B cell (primary cell): ENCODE results near the gene SCAND1. TPM values are rescaled to one million over a fixed set of nuclear protein-coding genes. Genes with fewer than 3 reads are reported as not detected.
A peak's percentile ranks its signal among the peaks of the same experiment; 100 is the strongest.

Experiments used
- ATAC-seq: fragments of 200-7000 bp; cut with Tn5 transposase; one replicate; pipeline ENCODE4 v1.10.0; 2021; ENCODE audit warnings: low read depth, mild to moderate bottlenecking, moderate number of reproducible peaks, moderate library complexity
- CTCF ChIA-PET: fragments of 350-600 bp; sonication (Branson Sonifier 250); formaldehyde crosslinking; loops from one replicate; lab custom pipeline; 2021; ENCODE audit warnings: antibody characterized with exemption, inconsistent platforms; lab: Charles Lee
- POLR2A ChIA-PET: fragments of 350-600 bp; sonication (Branson Sonifier 250); formaldehyde crosslinking; loops from one replicate; lab custom pipeline; 2021; ENCODE audit warnings: antibody characterized with exemption; lab: Charles Lee
- DNase-seq: peaks from one replicate; pipeline ENCODE4 v3.0.0; 2013
- H2AFZ ChIP-seq: 2 replicates; pipeline ENCODE4 v1.6.1; 2012; ENCODE audit warnings: mild to moderate bottlenecking, low read depth, low read length; ENCODE audit not compliant: insufficient read depth, poor library complexity, severe bottlenecking
- H3K27ac ChIP-seq, 2 donors: 1 replicate in 1 of 2; 2 replicates in 1 of 2; pipeline ENCODE4 v1.5.1; 2012 to 2013; ENCODE audit warnings: low read length in 2 of 2, mild to moderate bottlenecking in 2 of 2, moderate library complexity in 1 of 2
- H3K27me3 ChIP-seq, 4 experiments: fragments of 200-600 bp in 1 of 4; sonication (generic) in 1 of 4; replicated peaks in 1 of 4; 1 replicate in 2 of 4; 2 replicates in 2 of 4; pipeline versions ENCODE4 v1.6.1 to v1.7.0; 2013 to 2016; ENCODE audit warnings: low read length in 3 of 4, mild to moderate bottlenecking in 2 of 4, mixed read lengths in 1 of 4, moderate library complexity in 1 of 4; ENCODE audit not compliant: insufficient read depth in 4 of 4, control insufficient read depth in 3 of 4; ENCODE audit errors: control extremely low read depth in 1 of 4
- H3K36me3 ChIP-seq, 2 experiments: replicated peaks in 1 of 2; 1 replicate in 1 of 2; 2 replicates in 1 of 2; pipeline versions ENCODE4 v1.6.1 to v1.7.1; 2013; ENCODE audit warnings: low read length in 1 of 2; ENCODE audit not compliant: insufficient read depth in 2 of 2, control insufficient read depth in 1 of 2; ENCODE audit errors: control extremely low read depth in 1 of 2, extremely low read depth in 1 of 2
- H3K4me1 ChIP-seq, 2 donors: fragments of 200-600 bp in 1 of 2; sonication (generic) in 1 of 2; 1 replicate in 1 of 2; 2 replicates in 1 of 2; pipeline versions ENCODE4 v1.5.1 to v1.6.1; 2013 to 2017; ENCODE audit warnings: low read length in 2 of 2; ENCODE audit not compliant: control insufficient read depth in 2 of 2, insufficient read depth in 2 of 2
- H3K4me2 ChIP-seq: replicated peaks from 2 replicates; pipeline ENCODE3; 2012; ENCODE audit warnings: mild to moderate bottlenecking, low read depth, low read length; ENCODE audit not compliant: poor library complexity, severe bottlenecking
- H3K4me3 ChIP-seq, 5 experiments: fragments of 200-600 bp in 1 of 5; sonication (generic) in 1 of 5; 1 replicate in 3 of 5; 2 replicates in 2 of 5; pipeline versions ENCODE4 v1.5.1 to v1.7.0; 2011 to 2016; ENCODE audit warnings: low read length in 4 of 5, mild to moderate bottlenecking in 4 of 5, low read depth in 2 of 5, control low read depth in 1 of 5, moderate library complexity in 1 of 5; ENCODE audit not compliant: insufficient read depth in 1 of 5; ENCODE audit errors: control extremely low read depth in 1 of 5, extremely low read depth in 1 of 5
- H3K79me2 ChIP-seq: fragments of 200-600 bp; sonication (generic); one replicate; pipeline ENCODE4 v1.6.0; 2016; ENCODE audit warnings: low read length; ENCODE audit not compliant: control insufficient read depth, insufficient read depth
- H3K9ac ChIP-seq: fragments of 200-600 bp; sonication (generic); 2 replicates; pipeline ENCODE4 v1.6.1; 2017; ENCODE audit warnings: mild to moderate bottlenecking, low read length, moderate library complexity
- H3K9me3 ChIP-seq, 3 donors: one replicate each; pipeline versions ENCODE4 v1.6.1 to v1.7.1; 2013; ENCODE audit warnings: low read length in 2 of 3; ENCODE audit not compliant: control insufficient read depth in 2 of 3, insufficient read depth in 1 of 3; ENCODE audit errors: control extremely low read depth in 1 of 3
- H4K20me1 ChIP-seq: 2 replicates; pipeline ENCODE4 v1.6.0; 2012; ENCODE audit warnings: mild to moderate bottlenecking, low read length; ENCODE audit not compliant: insufficient read depth, control insufficient read depth, poor library complexity, severe bottlenecking
- H3K27ac Mint-ChIP-seq: one replicate; pipeline ENCODE4 v1.8.0; 2021; ENCODE audit warnings: mixed read lengths
- H3K27me3 Mint-ChIP-seq: one replicate; pipeline ENCODE4 v1.8.0; 2021; ENCODE audit warnings: mixed read lengths
- H3K4me1 Mint-ChIP-seq: one replicate; pipeline ENCODE4 v1.8.0; 2021; ENCODE audit warnings: mixed read lengths
- H3K4me3 Mint-ChIP-seq: one replicate; pipeline ENCODE4 v1.8.0; 2021; ENCODE audit warnings: mixed read lengths
- H3K9me3 Mint-ChIP-seq: one replicate; pipeline ENCODE4 v1.8.0; 2022; ENCODE audit warnings: mixed read lengths; ENCODE audit not compliant: insufficient read depth
- CTCF ChIP-seq: fragments of 200-600 bp; IDR thresholded peaks from one replicate; pipeline ENCODE4 v1.8.0; 2022; ENCODE audit warnings: antibody characterized with exemption, mild to moderate bottlenecking
- EZH2 ChIP-seq: IDR thresholded peaks from 2 replicates; pipeline ENCODE4 v1.6.1; 2012; ENCODE audit warnings: borderline replicate concordance, low read depth, mild to moderate bottlenecking, moderate library complexity, low read length; ENCODE audit not compliant: insufficient read depth, poor library complexity, severe bottlenecking
- WGBS: methylation state at CpG from one replicate; pipeline ENCODE4 v1.1.5; 2013; ENCODE audit warnings: missing lambda C conversion rate; ENCODE audit not compliant: insufficient coverage; 5-methylcytosine and 5-hydroxymethylcytosine counted together
- intact Hi-C: fragments of 100-400 bp; cut with micrococcal nuclease; formaldehyde crosslinking; loops from one replicate; pipeline ENCODE4 v1.10.0; 2022
- polyA plus RNA-seq: library from polyadenylated mRNA; depleted of rRNA; stranded (reverse); fragments of >200 nt; gene quantifications from 2 replicates; pipeline ENCODE4 v1.2.3, GENCODE V29; 2012
- total RNA-seq, 2 donors: library from RNA; stranded (reverse); fragments of 120-200 nt in 1 of 2; gene quantifications; 1 replicate in 1 of 2; 2 replicates in 1 of 2; pipeline versions ENCODE4 v1.2.3 to v1.2.4, GENCODE V29; 2013 to 2022

The SCAND1 gene
- total and polyA plus RNA-seq, 2 donors (not counting 1 experiment from before 2014, with no cell fraction given), result 42.0 to 102 TPM

GRCh38 chr20:35956616-35957015 is 2.3 kb upstream of the SCAND1 start:
- ChIA-PET POLR2A (no interaction called here), CTCF (no interaction called here)
- Histone ChIP-seq H3K79me2 (peaks cover 16% of the 10 kb centered on the region), H3K36me3 (no peaks in the 10 kb centered on the region), H4K20me1 (peaks cover 14% of the 10 kb centered on the region), H3K27ac (no peak overlapping the region), H3K4me1 (peaks cover 17 to 24% of the 10 kb centered on the region in 2 donors), H3K27me3 (no peaks in the 10 kb centered on the region), H3K4me3 (no peak overlapping the region), H3K9me3 (peaks cover 0 to 1% (median 0%) of the 10 kb centered on the region in 3 donors), H3K4me2 (no peak overlapping the region), H2AFZ (no peak overlapping the region), H3K9ac (no peak overlapping the region)
- TF ChIP-seq EZH2 (no peak), CTCF (no peak)
- Mint-ChIP-seq H3K9me3 (peaks cover 2% of the 10 kb centered on the region), H3K4me1 (peaks cover 21% of the 10 kb centered on the region), H3K27ac (no peak overlapping the region), H3K27me3 (no peaks in the 10 kb centered on the region), H3K4me3 (no peak overlapping the region)
- DNase-seq, result no peak
- intact Hi-C loops, result loop anchor here (10.0 kb wide), 1 partner anchor 1842 kb away; the partner anchor contains the start of gene EIF2S2
- ATAC-seq, result no peak

- Histone ChIP-seq H3K27ac (peak overlapping the region; percentile 98 to 99), H3K9ac (peak overlapping the region; percentile 77), H3K4me1 (peaks cover 17 to 24% of the 10 kb centered on the region in 2 donors), H3K9me3 (peaks cover 0 to 1% (median 0%) of the 10 kb centered on the region in 3 donors), H4K20me1 (peaks cover 14% of the 10 kb centered on the region), H3K4me2 (peak overlapping the region; percentile 83), H3K4me3 (peak overlapping the region; percentile 72 to 96 (median 91)), H2AFZ (peak overlapping the region; percentile 84), H3K79me2 (peaks cover 22% of the 10 kb centered on the region), H3K36me3 (no peaks in the 10 kb centered on the region), H3K27me3 (no peaks in the 10 kb centered on the region)
- peaks cover 22% of the 10 kb centered on the region for H3K4me1 Mint-ChIP-seq
- no peaks in the 10 kb centered on the region for H3K27me3 Mint-ChIP-seq
- WGBS, result 0% methylated on average over 15 of the region's 19 CpGs
- peaks cover 2% of the 10 kb centered on the region for H3K9me3 Mint-ChIP-seq
- intact Hi-C loops, result loop anchor here (1.0 to 10.0 kb wide), 13 partner anchors 96 to 1840 kb away; partner anchors contain the start of genes CPNE1, DSN1, EIF2S2 and EIF6
- H3K4me3 Mint-ChIP-seq, result peak overlapping the region; percentile 100
- ATAC-seq, result no peak
- no peak for DNase-seq
- ChIA-PET POLR2A (interaction anchor here (1.2 to 3.2 kb wide), 5 partner anchors 12 to 499 kb away, joined by 3 to 20 read pairs (median 7); partner anchors contain the start of genes CEP250, CPNE1, RBM12 and RBM39), CTCF (interaction anchor here (0.8 to 3.7 kb wide), 17 partner anchors 12 to 810 kb away, joined by 3 to 31 read pairs (median 4); partner anchors contain the start of genes CEP250, CNBD2, PHF20 and RBM39)
- no peak for TF ChIP-seq EZH2
- no peak for TF ChIP-seq CTCF
- H3K27ac Mint-ChIP-seq, result peak overlapping the region; percentile 100
These were observed 577 bp upstream of the SCAND1 start for GRCh38 chr20:35954907-35955251.
